HL-60 (cell line): Measurements from ENCODE around the gene EFNA2.

Source experiments
- DNase-seq, 2 experiments: peaks; one replicate each; pipeline ENCODE4 v3.0.0-alpha.2; 2010 to 2020; ENCODE audit warnings: low read depth in 1 of 2, low spot score in 1 of 2
- H3K27ac ChIP-seq: fragments of 250-450 bp; sonication (Bioruptor Pico); replicated peaks from 2 replicates; pipeline ENCODE4 v1.5.1; 2020; ENCODE audit warnings: mild to moderate bottlenecking, moderate library complexity
- H3K27me3 ChIP-seq: fragments of 250-450 bp; sonication (Bioruptor Pico); 2 replicates; pipeline ENCODE4 v1.5.1; 2021; ENCODE audit warnings: mild to moderate bottlenecking, moderate library complexity; ENCODE audit not compliant: insufficient read depth, poor library complexity, severe bottlenecking
- H3K4me3 ChIP-seq: replicated peaks from 2 replicates; pipeline ENCODE4 v1.5.1; 2011; ENCODE audit warnings: mild to moderate bottlenecking, control low read depth, low read length; ENCODE audit not compliant: insufficient read depth
- GABPA ChIP-seq: IDR thresholded peaks from 2 replicates; pipeline ENCODE4 v1.6.1; 2012; ENCODE audit warnings: low read depth
- POLR2AphosphoS5 ChIP-seq: IDR thresholded peaks from 2 replicates; pipeline ENCODE4 v1.6.1; 2012; ENCODE audit warnings: low read depth
- SPI1 ChIP-seq: IDR thresholded peaks from 2 replicates; pipeline ENCODE4 v1.6.1; 2012; ENCODE audit warnings: low read depth, mild to moderate bottlenecking, borderline replicate concordance
- TF ChIP-seq, protein P1 (sequence below): IDR thresholded peaks from 2 replicates; pipeline ENCODE4 v1.6.1; 2012; ENCODE audit warnings: low read depth; ENCODE audit not compliant: insufficient replicate concordance
- TF ChIP-seq, protein P2 (sequence below): IDR thresholded peaks from one replicate; pipeline ENCODE4 v1.5.1; 2011; ENCODE audit warnings: low read length, control low read depth, inconsistent platforms; ENCODE audit not compliant: insufficient read depth

Gene EFNA2

DNA sequence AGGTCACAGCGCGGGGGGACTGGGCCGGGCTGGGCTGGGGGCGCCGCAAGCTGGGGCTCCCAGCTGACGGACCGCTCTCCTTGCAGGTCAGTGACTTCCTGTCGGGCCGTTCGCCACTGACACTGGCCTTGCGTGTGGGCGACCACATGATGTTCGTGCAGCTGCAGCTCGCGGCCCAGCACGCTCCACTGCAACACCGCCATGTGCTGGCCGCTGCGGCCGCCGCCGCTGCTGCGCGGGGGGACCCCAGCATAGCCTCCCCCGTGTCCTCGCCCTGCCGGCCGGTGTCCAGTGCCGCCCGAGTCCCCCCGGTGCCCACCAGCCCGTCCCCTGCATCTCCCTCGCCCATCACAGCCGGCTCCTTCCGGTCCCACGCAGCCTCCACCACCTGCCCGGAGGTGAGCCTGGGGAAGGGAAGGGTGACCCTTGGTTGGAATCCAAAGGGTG is 31.6 kb upstream of the EFNA2 start:
- DNase-seq: peak in 1 of 2 experiments; percentile 67
- H3K27ac ChIP-seq: peak overlapping the region; percentile 98
- TF ChIP-seq GABPA: no peak
- no peak for TF ChIP-seq SPI1
- TF ChIP-seq, protein P1, sequence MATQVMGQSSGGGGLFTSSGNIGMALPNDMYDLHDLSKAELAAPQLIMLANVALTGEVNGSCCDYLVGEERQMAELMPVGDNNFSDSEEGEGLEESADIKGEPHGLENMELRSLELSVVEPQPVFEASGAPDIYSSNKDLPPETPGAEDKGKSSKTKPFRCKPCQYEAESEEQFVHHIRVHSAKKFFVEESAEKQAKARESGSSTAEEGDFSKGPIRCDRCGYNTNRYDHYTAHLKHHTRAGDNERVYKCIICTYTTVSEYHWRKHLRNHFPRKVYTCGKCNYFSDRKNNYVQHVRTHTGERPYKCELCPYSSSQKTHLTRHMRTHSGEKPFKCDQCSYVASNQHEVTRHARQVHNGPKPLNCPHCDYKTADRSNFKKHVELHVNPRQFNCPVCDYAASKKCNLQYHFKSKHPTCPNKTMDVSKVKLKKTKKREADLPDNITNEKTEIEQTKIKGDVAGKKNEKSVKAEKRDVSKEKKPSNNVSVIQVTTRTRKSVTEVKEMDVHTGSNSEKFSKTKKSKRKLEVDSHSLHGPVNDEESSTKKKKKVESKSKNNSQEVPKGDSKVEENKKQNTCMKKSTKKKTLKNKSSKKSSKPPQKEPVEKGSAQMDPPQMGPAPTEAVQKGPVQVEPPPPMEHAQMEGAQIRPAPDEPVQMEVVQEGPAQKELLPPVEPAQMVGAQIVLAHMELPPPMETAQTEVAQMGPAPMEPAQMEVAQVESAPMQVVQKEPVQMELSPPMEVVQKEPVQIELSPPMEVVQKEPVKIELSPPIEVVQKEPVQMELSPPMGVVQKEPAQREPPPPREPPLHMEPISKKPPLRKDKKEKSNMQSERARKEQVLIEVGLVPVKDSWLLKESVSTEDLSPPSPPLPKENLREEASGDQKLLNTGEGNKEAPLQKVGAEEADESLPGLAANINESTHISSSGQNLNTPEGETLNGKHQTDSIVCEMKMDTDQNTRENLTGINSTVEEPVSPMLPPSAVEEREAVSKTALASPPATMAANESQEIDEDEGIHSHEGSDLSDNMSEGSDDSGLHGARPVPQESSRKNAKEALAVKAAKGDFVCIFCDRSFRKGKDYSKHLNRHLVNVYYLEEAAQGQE: no peak
- TF ChIP-seq, protein P2, sequence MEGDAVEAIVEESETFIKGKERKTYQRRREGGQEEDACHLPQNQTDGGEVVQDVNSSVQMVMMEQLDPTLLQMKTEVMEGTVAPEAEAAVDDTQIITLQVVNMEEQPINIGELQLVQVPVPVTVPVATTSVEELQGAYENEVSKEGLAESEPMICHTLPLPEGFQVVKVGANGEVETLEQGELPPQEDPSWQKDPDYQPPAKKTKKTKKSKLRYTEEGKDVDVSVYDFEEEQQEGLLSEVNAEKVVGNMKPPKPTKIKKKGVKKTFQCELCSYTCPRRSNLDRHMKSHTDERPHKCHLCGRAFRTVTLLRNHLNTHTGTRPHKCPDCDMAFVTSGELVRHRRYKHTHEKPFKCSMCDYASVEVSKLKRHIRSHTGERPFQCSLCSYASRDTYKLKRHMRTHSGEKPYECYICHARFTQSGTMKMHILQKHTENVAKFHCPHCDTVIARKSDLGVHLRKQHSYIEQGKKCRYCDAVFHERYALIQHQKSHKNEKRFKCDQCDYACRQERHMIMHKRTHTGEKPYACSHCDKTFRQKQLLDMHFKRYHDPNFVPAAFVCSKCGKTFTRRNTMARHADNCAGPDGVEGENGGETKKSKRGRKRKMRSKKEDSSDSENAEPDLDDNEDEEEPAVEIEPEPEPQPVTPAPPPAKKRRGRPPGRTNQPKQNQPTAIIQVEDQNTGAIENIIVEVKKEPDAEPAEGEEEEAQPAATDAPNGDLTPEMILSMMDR: no peak
- no peak for TF ChIP-seq POLR2AphosphoS5
- H3K27me3 ChIP-seq: no peaks in the 10 kb centered on the region
- H3K4me3 ChIP-seq: no peak overlapping the region

DNA sequence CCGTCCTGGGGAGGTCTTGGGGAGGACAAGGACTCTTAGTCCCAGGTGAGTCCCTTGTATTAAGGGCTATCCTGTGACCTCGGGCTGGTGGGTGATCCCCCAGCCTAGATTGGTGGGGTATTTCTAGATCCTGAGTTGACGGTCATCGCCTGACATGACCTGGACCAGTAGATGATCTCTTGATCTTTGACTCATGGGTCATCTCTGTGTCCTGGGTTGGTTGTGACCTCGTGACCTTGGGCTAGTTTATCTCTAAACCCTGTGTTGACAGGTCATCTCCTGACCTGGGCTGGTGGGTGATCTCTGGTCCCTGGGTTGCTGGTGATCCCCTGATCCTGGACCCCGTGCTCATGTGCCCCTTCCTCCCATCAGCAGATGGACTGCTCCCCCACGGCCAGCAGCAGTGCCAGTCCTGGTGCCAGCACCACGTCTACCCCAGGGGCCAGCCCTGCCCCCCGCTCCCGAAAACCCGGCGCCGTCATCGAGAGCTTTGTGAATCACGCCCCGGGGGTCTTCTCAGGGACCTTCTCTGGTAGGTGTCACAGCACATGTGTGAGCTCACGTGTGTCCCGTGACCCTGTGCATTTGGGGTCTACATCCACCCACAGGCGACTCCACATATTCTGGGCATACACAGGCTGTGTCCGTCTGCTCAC is 31.0 kb upstream of the EFNA2 start:
- Histone ChIP-seq H3K27me3 (no peaks in the 10 kb centered on the region), H3K27ac (peak overlapping the region; percentile 98), H3K4me3 (no peak overlapping the region)
- TF ChIP-seq POLR2AphosphoS5: no peak; the same call in 1 of the 2 replicates
- TF ChIP-seq, protein P2: no peak
- TF ChIP-seq SPI1: no peak
- no peak for TF ChIP-seq GABPA
- TF ChIP-seq, protein P1: no peak
- DNase-seq: peak in 1 of 2 experiments; percentile 62

DNA sequence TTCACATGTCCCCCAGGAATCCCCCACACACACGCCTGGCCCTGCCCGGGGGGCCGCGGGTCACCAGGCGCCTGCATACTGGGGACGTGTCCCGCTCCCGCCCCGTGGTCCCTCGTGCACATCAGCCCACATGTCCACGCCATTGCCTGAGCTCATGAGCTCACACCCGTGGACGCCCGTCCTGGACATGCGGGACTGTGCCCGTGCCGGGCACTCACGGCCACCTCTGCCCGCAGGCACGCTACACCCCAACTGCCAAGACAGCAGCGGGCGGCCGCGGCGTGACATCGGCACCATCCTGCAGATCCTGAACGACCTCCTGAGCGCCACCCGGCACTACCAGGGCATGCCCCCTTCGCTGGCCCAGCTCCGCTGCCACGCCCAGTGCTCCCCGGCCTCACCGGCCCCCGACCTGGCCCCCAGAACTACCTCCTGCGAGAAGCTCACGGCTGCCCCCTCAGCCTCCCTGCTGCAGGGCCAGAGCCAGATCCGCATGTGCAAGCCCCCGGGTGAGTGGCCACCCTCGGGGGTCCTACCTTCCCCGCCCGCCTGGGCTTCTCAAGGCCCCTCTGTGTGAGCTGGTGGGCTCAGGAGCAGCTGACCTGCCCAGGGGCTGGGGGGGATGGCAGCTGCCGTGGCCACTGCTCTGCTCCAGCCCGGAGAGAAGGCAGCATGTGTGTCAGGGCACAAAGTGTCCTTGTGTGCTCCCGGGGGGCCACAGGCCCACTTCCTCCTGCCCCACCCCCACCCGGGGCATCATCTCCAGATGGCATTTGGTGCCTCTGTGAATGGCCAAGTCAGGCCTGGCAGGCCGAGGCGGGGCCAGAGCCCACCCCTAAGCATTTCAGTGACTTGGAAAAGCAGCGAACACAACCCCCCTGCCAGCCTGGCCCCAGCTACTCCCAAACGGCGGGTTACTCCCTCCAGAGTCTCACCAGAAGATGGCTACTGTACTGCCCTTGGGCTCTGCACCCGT is 30.2 kb upstream of the EFNA2 start:
- peak overlapping the region; percentile 23; the same call in 1 of the 2 replicates for H3K27ac ChIP-seq
- no peak for DNase-seq
- TF ChIP-seq POLR2AphosphoS5 (no peak), GABPA (no peak), SPI1 (no peak)
- TF ChIP-seq, protein P1: no peak
- TF ChIP-seq, protein P2: no peak
- H3K4me3 ChIP-seq: no peak overlapping the region
- no peaks in the 10 kb centered on the region for H3K27me3 ChIP-seq
